Right renal pelvis (tissue), 4 donors: ENCODE measurements around the gene HERC6. TPM values are rescaled to one million over a fixed set of nuclear protein-coding genes. Genes with fewer than 3 reads are reported as not detected.
"Not testable (repeated sequence)": the region's sequence is repeated elsewhere in the genome, so short reads cannot be mapped to it uniquely, and the experiment has no call there.

ENCODE experiments used
- DNase-seq, 4 donors: peaks; one replicate each; pipeline ENCODE4 v3.0.0-alpha.2; 2013; ENCODE audit warnings: low read depth in 4 of 4, low spot score in 3 of 4, missing footprints in 1 of 4
- polyA plus RNA-seq, 4 donors: library from polyadenylated mRNA; unstranded; fragments of 120-200 nt; gene quantifications; one replicate each; pipeline ENCODE4 v1.2.1, GENCODE V29; 2013; ENCODE audit not compliant: insufficient read length in 4 of 4

The HERC6 gene
- 1 to 10 TPM; 6.1 to 9.2 (median 8.4) TPM for polyA plus RNA-seq

- peak; percentile 64 to 80 (median 76) for DNase-seq
Measured at GRCh38 chr4:88378691-88379559, at the start of gene HERC6. TSS of gene HERC6 (plus strand) at chr4:88378852. CDS start at chr4:88378922, 70 bp downstream.

GRCh38 chr4:88333741-88334405 lies 44.8 kb upstream of the HERC6 start:
- no peak for DNase-seq

- no peak for DNase-seq
Measured at GRCh38 chr4:88335092-88335665, 43.5 kb upstream of the HERC6 start.

- DNase-seq = peak; percentile 16 to 39 (median 32)
Measured at GRCh38 chr4:88341227-88342192, 37.1 kb upstream of the HERC6 start.

GRCh38 chr4:88346902-88347301 lies 31.8 kb upstream of the HERC6 start:
- DNase-seq = not testable (repeated sequence)

GRCh38 chr4:88348761-88349160 lies 29.9 kb upstream of the HERC6 start:
- not testable (repeated sequence) for DNase-seq

GRCh38 chr4:88350786-88351185 lies 27.9 kb upstream of the HERC6 start:
- DNase-seq = no peak

GRCh38 chr4:88352062-88352740 lies 26.5 kb upstream of the HERC6 start:
- DNase-seq = no peak

GRCh38 chr4:88353324-88353723 lies 25.3 kb upstream of the HERC6 start:
- no peak for DNase-seq

GRCh38 chr4:88356771-88357170 lies 21.9 kb upstream of the HERC6 start:
- no peak for DNase-seq

GRCh38 chr4:88357262-88357661 lies 21.4 kb upstream of the HERC6 start:
- no peak for DNase-seq

- no peak for DNase-seq
Measured at GRCh38 chr4:88359558-88359957, 19.1 kb upstream of the HERC6 start.

GRCh38 chr4:88360256-88360655 lies 18.4 kb upstream of the HERC6 start:
- no peak for DNase-seq

- DNase-seq = no peak
Measured at GRCh38 chr4:88360791-88361190, 17.9 kb upstream of the HERC6 start.

GRCh38 chr4:88361217-88361773 lies 17.4 kb upstream of the HERC6 start:
- DNase-seq = not testable (repeated sequence)

- no peak for DNase-seq
Measured at GRCh38 chr4:88366460-88366859, 12.2 kb upstream of the HERC6 start.

- DNase-seq = no peak
Measured at GRCh38 chr4:88367826-88368225, 10.8 kb upstream of the HERC6 start.

GRCh38 chr4:88369180-88369812 lies 9.4 kb upstream of the HERC6 start:
- DNase-seq = peak; percentile 16 to 45 (median 34)

- DNase-seq = no peak
Measured at GRCh38 chr4:88381123-88381522, 2.5 kb downstream of the HERC6 start.
